ELF-1 (cell line): Measurements from ENCODE around the gene RHCG.
"Not testable (repeated sequence)": the region's sequence is repeated elsewhere in the genome, so short reads cannot be mapped to it uniquely, and the experiment has no call there.

ENCODE experiments used
- DNase-seq: peaks from one replicate; pipeline ENCODE4 v3.0.0-alpha.2; 2016; ENCODE audit warnings: low read depth, low spot score

The RHCG gene

DNA sequence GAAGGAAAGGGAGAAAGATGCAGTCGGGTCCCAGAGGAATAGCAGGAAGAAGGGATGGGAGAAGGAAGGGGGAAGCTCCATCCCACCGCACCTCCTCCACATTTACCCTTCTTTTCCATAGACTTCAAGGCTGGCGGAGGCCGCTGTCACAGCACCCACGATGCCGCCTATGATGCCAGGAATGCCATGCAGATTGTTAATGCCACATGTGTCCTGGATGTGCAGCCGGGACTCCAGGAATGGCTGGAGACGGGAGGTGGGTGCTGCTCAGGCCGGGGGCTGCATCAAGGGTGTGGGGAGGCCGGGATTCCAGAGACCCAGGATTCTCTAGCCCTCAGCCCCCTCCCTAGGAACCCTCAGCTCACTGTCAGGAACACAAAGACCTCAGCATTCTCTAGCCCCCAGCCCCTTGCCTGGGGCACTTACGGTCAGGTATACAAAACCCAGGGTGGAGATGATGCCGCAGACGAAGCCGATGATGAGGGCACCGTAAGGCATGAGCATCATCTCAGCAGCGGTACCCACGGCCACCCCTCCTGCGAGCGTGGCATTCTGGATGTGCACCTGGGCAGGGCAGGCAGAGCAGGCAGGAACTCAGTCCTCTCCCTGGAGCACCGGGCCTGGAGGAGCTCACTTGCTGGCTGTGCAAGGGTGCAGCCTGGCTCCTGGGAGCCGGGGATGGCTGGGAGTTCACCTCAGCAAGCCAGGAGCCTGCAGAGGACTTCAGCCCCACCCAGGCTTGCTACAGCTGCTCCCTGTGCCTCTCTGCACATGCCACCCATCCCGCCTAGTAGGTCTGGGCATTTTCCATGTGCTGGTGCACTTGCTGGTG, 18.8 kb downstream of the RHCG start:
- DNase-seq: no peak

DNA sequence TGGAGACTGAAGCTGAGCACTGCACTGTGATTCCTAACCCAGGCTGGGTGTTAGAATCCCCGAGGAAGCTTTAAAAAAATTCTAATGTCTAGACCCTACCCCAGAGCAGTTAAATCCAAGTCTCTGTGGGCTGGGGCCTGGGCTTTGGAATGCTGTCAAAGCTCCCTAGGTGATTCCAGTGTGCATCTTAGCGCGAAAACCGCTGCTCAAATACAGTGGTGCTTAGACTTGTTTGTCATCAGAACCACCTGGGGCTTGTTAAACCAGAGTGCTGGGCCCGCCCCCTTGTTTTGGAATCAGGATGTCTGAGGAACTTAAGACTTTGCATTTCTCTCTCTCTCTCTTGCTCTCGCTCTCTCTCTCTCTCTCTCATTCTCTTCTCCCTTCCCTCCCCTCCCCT, 20.7 kb downstream of the RHCG start:
- DNase-seq: peak; percentile 30

DNA sequence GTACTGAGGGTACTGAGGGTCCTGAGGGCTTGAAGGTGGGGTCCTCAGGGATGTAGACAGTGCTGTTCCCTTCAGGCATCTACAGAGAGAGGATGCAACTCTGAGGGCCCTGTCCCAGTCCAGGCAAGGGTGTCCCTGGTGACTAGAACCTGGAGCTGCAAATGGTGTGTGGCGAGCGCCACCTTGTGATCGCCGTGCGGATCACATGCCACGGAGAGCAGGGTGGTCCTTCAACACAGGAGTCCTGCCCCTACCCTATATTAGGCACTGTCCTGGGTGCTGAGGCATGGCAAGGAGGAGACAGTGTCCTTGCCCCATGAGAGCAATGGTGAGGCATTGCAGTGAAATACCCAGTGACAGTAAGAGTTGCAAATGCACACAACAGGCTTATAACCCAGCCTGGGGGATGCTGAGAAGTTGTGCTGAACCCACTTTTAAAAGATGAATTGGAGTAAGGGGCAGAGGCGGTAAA, 23.6 kb downstream of the RHCG start:
- peak; percentile 98 for DNase-seq

DNA sequence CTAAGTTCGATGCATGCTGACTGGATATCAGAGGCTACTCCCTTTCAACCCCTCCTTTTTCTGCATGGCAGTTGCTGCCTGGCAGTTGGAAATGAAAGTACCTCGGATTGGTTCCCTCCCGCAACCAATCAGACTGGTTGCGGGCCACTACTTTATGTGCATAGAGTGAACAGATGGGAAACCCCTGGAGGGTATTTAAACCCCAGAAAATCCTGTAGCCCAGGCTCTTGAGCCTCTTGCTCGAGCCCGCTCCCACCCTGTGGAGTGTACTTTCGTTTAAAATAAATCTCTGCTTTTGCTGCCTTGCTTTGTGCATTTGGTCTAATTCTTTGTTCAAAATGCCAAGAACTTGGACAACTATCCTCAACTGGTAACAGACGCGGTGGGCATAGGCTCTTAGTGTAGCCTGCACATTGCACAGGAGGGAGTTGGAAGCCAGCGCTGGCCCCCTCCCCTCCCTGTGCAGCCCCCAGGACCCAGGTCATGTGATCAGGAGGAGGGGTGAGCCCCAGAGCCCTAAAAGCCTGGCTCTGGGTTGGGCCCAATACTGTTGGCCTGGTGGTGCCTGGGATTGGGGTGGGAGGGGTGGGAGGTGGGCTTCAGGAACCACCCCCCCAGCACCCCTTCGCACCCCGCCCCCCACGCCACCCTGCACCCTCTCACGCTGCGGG, 26.8 kb downstream of the RHCG start:
- DNase-seq: peak; percentile 40

DNA sequence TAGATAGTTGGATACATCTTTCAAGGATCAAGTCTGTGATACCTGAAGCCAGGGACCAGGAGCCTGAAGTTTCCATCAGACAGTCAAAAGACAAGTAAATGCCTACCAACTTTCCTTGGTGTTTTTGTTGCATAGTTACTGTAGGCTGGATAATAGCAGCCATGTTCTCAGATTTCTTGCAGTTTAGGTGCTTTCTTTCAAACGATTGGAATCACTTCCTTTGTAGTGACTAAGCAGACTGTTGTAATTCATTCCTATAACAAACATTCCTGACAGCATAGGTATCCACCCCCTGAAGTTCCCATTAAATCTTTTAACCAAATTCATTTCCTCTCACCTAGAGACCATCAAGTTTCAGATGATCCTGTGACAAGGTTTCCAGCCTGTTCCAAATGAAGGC, 27.6 kb downstream of the RHCG start:
- DNase-seq: not testable (repeated sequence)

DNA sequence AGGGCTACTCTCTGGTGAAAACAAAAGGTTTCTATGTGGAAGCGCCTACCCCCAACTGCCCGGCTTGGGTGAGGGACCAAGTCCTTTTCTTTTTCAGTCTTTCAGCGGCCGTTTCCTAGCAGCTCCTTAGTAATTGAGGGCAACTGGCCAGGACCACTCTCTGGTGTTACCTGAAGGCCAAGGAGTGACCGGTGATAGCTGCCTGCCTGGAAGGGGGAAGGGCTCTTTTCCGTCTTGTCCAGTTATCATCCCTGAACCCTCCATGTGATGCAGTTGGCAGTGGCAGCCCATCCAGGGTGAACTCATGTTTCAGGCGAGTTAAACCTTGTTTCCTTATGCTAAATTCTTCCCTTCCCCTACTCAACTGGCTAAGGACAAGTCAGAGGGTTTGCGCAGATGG, 33.3 kb downstream of the RHCG start:
- no peak for DNase-seq

DNA sequence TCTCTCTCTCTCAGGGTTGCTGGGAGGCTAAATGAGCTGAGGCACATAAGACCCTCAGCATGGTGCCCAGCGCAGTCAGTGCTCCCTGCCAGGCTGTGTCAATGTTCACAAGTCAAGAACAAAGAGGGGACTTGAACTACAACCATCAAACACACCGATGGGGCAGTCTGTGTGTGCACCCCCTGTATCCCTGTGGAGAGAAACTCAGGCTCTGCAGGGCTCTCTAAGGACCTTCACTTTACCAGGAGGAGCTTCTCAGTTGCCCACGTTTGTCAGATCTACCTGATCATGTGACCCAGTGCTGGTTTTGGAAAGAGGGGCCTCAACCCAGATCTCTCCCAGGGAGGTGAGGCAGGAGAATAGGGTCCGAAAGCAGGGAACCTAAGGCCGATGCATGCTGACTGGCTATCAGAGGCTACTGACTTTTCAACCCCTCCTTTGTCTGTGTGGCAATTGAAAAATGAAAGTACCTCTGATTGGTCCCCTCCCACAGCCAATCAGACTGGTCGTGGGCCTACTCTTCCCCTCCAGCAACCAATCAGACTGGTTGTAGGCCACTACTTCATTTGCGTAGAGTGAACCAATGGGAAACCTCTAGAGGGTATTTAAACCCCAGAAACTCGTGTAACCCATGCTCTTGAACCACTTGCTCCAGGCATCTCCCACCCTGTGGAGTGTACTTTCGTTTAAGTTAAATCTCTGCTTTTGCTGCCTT, 34.0 kb downstream of the RHCG start:
- DNase-seq: no peak

DNA sequence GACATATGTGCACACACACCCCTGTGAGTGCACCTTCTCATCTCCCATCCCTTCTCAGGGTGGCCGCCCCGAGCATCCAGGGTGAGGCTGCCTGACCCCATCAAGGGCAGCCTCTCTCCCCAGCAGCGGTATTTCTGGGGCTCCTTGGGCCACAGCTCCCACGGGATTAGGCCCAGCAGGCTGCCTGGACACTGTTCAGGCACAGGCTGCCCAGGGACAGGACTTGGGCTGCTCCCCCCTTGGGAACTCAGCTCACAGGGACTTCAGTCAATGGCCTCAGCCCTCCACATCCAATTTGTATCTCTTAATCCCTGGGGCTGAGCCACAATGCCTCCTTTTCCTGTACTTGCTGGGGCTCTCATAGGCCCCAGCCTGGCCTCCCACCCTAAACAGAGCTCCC, 35.0 kb downstream of the RHCG start:
- DNase-seq: no peak

DNA sequence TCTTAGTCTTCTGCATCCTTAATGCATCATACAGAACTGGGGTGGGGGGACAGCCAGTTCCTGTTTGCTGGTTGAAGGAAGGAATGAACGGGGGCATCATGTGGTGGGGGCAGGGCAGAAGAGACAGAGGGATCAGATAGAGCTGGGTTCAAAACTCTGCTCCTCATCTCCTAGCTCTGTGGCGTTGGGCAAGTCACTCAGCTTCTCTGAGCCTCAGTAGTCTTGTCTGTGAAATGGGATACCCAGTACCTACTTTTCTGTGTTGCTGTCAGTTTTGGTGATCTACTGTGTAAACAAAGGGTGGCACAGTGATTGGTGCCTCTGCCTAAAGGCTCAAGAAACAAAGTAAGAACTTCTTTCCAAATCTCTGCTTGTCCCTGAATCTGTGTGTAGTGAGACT, 36.3 kb downstream of the RHCG start:
- no peak for DNase-seq

DNA sequence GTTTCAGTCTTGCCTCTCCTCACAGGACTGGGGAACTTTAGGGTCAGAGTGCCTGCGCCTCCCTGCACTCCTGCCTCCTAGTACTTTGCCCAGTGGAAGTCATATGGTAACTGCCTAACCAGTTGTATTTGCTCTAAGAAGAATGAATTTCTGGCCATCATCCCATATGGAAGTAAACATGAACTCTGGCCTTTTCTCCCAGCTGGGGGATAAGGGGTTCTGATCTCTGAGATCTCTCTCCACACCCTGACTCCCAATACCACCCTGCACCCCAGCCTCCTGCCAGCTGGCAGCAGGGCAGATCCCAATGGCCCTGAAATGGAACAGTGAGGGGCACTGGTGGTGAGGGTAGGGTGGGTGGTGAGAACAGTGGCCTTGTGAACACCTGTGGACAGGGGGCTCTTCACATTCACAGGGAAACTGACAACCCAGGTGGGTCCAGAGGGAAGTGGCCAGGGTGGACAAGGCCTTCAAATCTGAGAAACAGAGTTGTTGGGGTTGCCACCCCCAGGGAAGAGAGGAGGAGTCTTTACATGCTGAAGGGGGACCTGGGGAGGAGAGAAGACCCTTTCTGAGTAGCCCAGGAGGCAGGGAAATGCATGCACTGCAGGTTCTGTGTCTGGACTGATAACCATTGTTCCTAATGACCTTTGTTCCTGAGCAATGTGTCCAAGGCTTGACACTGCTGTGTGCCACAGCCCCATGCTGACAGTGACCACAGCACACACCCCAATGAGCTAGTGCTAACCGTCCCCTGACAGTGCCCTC, 36.9 kb downstream of the RHCG start:
- DNase-seq: no peak

DNA sequence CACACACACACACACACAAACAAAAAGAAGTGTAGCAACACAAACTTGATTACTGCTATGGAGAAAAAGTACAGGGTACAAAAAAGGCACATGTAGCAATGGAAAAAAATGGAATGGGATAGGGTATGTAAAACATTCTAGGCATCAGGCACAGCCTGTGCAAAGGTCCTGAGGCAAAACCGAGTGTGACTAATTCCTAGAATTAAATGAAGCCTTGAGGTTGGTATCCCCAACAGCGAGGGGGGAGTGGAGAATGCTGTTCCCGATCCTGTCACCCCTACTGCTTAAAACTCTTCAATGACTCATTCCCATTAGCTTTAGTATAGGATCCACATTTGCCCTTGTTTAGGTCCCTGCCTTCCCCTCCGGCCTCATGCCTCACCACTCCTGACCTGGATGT, 37.9 kb downstream of the RHCG start:
- no peak for DNase-seq

DNA sequence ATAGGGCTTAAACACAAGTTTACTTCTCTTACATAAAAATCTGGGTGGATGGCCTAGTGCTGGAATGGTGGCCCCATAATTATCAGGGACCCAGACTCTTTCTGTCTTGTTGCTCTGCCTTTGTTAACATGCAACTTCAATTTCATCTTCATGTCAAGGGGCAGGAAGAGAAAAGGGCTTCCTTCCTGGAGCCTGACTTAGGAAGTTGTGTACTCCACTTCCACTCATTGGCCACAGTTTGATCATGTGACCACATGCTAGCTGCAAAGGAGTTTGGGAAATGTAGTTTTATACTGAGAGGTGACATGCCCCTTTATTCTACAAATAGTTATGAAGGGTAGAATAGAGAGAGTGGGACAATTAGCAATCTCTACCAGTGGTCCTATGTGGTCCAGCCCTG, 39.3 kb downstream of the RHCG start:
- no peak for DNase-seq

DNA sequence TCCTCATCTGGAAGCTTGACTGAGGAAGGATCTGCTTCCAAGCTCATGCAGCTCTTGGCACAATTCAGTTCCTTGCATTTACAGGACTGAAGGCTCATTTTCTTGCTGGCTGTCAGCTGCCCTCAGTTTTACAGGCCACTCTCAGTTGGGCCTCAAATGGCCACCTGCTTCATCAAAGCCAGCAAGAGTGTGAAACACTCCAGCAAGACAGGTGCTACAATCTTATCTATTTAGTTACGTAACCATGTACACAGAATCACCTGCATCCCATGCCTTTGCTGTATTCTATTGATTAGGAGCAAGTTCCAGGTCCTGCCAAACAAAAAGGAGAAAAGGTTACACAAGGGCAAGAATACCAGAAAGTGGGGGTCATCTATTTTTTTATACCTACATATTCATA, 40.8 kb downstream of the RHCG start:
- DNase-seq: no peak

DNA sequence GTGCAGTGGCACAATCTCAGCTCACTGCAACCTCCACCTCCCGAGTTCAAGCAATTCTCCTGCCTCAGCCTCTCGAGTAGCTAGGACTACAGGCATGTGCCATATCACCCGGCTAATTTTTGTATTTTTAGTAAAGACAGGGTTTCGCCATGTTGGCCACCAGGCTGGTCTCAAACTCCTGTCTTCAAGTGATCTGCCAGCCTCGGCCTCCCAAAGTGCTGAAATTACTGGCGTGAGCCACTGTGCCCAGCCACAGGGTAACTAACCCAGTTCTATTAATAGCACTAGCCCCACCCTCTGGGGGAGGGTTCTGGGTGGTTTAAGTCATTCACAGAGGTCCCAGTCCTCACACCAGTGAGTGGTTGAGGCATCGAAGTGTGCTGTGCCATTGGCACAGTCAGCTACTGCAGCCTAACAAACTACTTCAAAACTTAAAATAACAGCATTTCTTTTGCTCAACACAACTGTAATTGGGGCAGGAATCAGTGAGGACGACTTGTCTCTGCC, 44.0 kb downstream of the RHCG start:
- no peak for DNase-seq

DNA sequence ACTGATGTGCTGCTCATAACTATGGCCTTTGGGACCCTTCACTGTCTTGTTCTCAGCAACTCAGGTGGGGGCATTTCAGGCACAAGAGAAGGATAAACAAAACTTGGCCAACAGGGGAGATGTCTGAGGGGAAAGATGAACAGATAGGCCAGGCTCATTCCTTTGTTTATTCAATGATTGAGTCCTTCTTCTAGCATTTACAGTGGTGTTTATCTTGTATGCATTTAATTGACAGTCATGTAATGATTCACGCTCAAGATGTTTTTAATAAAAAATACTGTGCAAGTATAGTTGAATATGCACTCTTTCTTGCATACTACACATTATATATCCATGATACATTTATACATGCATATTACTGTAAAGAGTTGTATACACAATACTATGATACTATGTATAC, 44.5 kb downstream of the RHCG start:
- DNase-seq: no peak

DNA sequence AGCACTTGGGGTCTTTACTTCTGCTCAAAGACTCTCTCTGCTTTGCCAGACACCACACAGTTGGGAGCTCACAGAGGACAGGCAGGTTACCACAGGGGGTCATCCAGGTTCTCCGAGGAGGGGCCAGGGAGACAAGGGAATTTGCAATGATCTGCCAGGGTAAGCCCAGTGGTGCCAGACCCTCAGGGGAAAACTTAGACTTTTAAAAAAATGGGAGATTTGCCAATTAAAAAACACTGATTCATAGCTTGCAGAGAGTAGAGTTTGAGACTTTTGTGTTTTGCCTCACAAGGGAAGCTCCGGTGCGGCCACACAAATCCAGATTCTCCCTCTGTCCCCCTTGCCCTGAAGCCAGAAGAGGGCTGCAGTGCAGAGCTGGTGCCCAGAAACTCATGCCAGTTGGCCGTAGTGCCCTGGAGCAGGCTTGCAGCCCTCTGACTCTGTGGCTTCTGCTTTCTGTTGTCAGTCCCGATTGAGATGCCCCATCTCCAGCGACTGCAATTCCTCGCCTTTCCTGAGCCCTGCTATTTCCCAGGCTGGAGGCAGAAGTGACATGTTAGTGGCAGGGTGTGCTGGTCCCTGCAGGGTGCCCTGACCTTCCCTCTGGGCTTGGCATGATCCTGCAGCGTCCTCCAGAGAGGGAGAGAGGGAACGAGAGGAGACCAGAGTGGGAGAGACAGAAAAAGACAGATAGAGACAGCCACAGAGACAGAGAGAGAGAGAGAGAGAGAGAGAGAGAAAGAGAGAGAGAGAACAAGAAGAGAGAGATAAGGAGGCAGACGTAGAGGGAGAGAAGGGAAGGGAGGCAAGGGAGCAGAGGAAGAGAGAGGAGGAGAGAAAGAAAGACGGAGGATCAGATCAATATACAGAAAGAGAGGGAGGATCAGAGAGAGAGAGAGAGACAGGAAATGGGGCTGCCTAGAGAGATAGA, 46.0 kb downstream of the RHCG start:
- DNase-seq: peak; percentile 51

DNA sequence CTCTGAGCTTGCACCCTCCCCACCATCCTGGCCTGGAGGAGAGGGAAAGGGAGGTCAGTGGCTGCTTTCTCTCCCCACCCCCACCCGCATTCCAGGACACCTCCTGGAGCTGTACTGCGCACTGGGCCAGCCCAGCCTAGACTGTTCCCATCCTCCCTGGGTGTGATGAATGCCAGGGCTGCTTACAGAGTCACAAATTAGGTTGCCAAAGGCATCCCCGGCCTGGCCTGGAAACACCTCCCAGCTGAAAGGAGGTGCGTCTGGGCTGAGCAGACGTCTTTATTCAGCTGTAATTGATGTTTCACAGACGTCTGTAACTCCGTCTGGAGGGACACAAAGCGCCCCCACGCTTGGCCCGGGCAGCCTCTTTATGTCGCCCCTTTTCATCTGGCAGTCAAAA, 47.6 kb downstream of the RHCG start:
- DNase-seq: peak; percentile 90

DNA sequence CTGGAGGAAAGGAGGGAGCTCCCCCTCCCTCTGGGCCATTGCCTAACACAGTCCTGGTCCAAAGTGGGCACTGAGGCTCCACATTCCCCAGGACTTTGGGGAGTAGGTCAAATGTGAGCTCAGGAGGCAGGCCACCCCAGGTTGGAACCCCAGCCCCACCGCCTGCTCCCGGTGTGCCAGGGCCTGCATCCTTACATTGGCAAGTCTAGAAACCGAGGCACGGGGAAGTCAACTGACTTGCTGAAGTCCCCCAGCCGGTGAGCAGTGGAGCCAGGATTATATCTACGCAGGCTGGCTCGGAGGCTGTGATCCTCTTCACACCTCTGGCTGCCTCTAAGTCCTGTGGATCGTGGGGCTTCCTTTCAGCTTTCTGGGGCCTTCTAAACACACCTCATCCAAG, 48.7 kb downstream of the RHCG start:
- no peak for DNase-seq

DNA sequence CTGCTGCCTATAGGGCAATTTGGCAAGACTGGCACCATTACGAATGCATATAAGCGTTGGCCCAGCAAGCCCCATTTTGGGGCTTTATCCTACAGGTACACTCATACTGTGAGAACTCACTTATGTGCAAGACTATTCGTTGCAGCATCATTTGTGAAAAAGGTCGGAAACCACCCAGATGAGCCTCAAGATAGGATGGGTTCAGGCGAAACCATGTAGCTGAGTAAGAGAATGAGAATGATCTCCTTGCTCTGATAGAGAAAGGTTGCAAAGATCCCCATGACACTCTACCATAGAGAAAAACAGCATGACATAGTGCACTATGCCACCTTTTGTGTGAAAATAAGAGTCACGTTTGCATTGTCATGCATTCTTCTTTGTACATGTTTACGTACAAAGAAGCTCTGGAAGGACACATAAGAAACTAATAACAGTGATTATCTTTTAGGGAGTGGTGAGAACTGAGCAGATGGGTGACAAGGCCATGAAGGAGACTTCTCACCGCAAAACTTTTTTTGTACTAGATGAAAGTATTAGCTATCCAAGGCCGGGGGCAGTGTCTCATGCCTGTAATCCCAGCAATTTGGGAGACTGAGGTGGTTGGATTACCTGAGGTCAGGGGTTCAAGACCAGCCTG, 50.0 kb downstream of the RHCG start:
- DNase-seq: no peak

DNA sequence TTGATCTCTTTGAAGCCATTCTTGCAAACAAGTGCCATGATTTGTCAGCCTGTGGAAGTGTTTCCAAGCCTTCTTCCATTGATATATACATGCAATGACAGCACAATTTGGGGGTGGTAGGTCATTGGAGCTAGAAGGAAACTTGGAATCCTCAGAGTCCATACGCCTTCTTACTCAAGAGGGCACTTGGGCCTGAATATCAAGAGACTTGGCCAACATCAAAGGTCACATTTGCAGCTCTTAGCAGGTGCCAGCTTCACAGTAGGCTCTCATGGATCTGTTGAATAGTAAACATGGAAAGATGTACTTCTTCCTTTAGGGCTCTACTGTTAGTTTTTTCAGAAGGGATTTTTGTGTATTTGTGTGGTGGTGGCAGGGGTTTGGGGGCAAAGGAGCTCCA, 50.9 kb downstream of the RHCG start:
- no peak for DNase-seq
